Suprapubic skin (tissue), 4 donors: Measurements from ENCODE around the gene KRT73. TPM values are rescaled to one million over a fixed set of nuclear protein-coding genes. Genes with fewer than 3 reads are reported as not detected.
"Not testable (repeated sequence)": the region's sequence is repeated elsewhere in the genome, so short reads cannot be mapped to it uniquely, and the experiment has no call there.

Experiments used
- DNase-seq, 2 donors: peaks; one replicate each; pipeline ENCODE4 v3.0.0-alpha.2; 2019; ENCODE audit warnings: low spot score in 2 of 2
- H3K27ac ChIP-seq: fragments of 200-600 bp; sonication (generic); one replicate; pipeline ENCODE4 v1.5.1; 2019
- H3K27me3 ChIP-seq: fragments of 200-600 bp; sonication (generic); one replicate; pipeline ENCODE4 v1.5.1; 2019
- H3K36me3 ChIP-seq: fragments of 200-600 bp; sonication (generic); one replicate; pipeline ENCODE4 v1.5.1; 2019
- H3K4me1 ChIP-seq: fragments of 200-600 bp; sonication (generic); one replicate; pipeline ENCODE4 v1.5.1; 2019
- H3K4me3 ChIP-seq: fragments of 200-600 bp; sonication (generic); one replicate; pipeline ENCODE4 v1.5.1; 2019; ENCODE audit warnings: mild to moderate bottlenecking
- H3K9me3 ChIP-seq: fragments of 200-600 bp; sonication (generic); one replicate; pipeline ENCODE4 v1.5.1; 2019
- EP300 ChIP-seq: sonication (generic); formaldehyde crosslinking; IDR thresholded peaks from one replicate; pipeline ENCODE4 v1.6.1; 2017; ENCODE audit warnings: antibody characterized with exemption
- POLR2A ChIP-seq, 2 donors: fragments of 450-650 bp; IDR thresholded peaks; one replicate each; pipeline ENCODE4 v1.6.1; 2017; ENCODE audit warnings: antibody characterized with exemption in 2 of 2, mild to moderate bottlenecking in 2 of 2, moderate library complexity in 2 of 2
- POLR2AphosphoS5 ChIP-seq, 3 donors: sonication (generic); formaldehyde crosslinking; IDR thresholded peaks; one replicate each; pipeline ENCODE4 v1.6.1; 2017; ENCODE audit warnings: antibody characterized with exemption in 3 of 3
- WGBS: methylation state at CpG from one replicate; pipeline ENCODE4 v1.1.5; 2018; 5-methylcytosine and 5-hydroxymethylcytosine counted together
- total RNA-seq, 4 donors: library from RNA; depleted of rRNA; stranded (reverse); fragments of >200 nt; gene quantifications; one replicate each; pipeline ENCODE4 v1.1.0, GENCODE V29; 2016
- TF ChIP-seq, protein P1 (sequence below), 2 donors: fragments of 200-600 bp in 1 of 2; fragments of 450-650 bp in 1 of 2; sonication (generic) in 1 of 2; IDR thresholded peaks; one replicate each; pipeline ENCODE4 v1.5.1; 2016 to 2019; ENCODE audit warnings: antibody characterized with exemption in 2 of 2, mild to moderate bottlenecking in 1 of 2, moderate library complexity in 1 of 2

KRT73 gene
- total RNA-seq, 4 donors from 2014 or later: 8.7 to 27.4 (median 17.5) TPM

DNA sequence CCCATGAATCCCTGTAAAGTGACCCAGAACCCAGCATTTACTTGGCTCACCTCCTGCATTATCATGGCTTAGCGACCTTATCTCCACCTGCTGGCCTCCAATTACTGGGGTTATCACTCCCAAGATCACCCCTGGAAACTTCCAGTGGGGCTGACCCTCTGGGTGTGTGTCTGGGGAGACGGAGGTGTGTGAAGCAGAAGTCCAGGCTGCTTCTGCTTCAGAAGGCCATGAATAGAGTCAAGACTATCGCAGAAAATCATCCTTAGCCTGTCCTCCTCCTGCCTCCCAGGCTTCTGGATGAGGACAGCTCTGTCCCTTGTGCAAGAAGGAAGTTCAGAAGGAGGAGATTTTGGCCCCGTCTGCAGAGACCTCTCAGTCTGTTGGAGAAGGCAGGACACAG, 16.7 kb downstream of the KRT73 start:
- peaks cover 42% of the 10 kb centered on the region for H3K27me3 ChIP-seq
- DNase-seq: no peak

GRCh38 chr12:52600941-52601481, 17.3 kb downstream of the KRT73 start, which contains the start of gene KRT72:
Gene KRT72, minus strand, starts transcription at chr12:52601463. Its CDS starts 11 bp downstream, at chr12:52601452.
- TF ChIP-seq, protein P1, sequence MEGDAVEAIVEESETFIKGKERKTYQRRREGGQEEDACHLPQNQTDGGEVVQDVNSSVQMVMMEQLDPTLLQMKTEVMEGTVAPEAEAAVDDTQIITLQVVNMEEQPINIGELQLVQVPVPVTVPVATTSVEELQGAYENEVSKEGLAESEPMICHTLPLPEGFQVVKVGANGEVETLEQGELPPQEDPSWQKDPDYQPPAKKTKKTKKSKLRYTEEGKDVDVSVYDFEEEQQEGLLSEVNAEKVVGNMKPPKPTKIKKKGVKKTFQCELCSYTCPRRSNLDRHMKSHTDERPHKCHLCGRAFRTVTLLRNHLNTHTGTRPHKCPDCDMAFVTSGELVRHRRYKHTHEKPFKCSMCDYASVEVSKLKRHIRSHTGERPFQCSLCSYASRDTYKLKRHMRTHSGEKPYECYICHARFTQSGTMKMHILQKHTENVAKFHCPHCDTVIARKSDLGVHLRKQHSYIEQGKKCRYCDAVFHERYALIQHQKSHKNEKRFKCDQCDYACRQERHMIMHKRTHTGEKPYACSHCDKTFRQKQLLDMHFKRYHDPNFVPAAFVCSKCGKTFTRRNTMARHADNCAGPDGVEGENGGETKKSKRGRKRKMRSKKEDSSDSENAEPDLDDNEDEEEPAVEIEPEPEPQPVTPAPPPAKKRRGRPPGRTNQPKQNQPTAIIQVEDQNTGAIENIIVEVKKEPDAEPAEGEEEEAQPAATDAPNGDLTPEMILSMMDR (IDR thresholded peaks at IDR 0.05): no peak
- TF ChIP-seq POLR2AphosphoS5 (IDR thresholded peaks at IDR 0.05) (no peak), EP300 (no peak), POLR2A (IDR thresholded peaks at IDR 0.05) (no peak)
- Histone ChIP-seq H3K27me3 (peaks cover 42% of the 10 kb centered on the region), H3K4me3 (no peak within 1 kb of the TSS), H3K36me3 (no peaks in the 10 kb centered on the region), H3K9me3 (no peaks in the 10 kb centered on the region), H3K4me1 (peaks cover 5% of the 10 kb centered on the region), H3K27ac (no peak within 1 kb of the TSS)
- 39% methylated on average over 23 of the region's 48 CpGs for WGBS
- no peak for DNase-seq

More for the DNA sequence above, 16.7 kb downstream of the KRT73 start:
- Histone ChIP-seq H3K27ac (no peak overlapping the region), H3K4me3 (no peak overlapping the region), H3K36me3 (no peaks in the 10 kb centered on the region), H3K9me3 (no peaks in the 10 kb centered on the region), H3K4me1 (peaks cover 5% of the 10 kb centered on the region)
- TF ChIP-seq EP300: no peak
- WGBS: 91% methylated on average over 4 of the region's 4 CpGs

GRCh38 chr12:52600475-52600874, 17.9 kb downstream of the KRT73 start:
- TF ChIP-seq, protein P1 (IDR thresholded peaks at IDR 0.05): no peak
- no peak for TF ChIP-seq POLR2A (IDR thresholded peaks at IDR 0.05)
- no peak for TF ChIP-seq POLR2AphosphoS5 (IDR thresholded peaks at IDR 0.05)
- TF ChIP-seq EP300: no peak
- no peak overlapping the region for H3K27ac ChIP-seq
- H3K36me3 ChIP-seq: no peaks in the 10 kb centered on the region
- no peaks in the 10 kb centered on the region for H3K9me3 ChIP-seq
- no peak overlapping the region for H3K4me3 ChIP-seq
- 92% methylated on average over 12 of the region's 12 CpGs for WGBS
- H3K27me3 ChIP-seq: peaks cover 38% of the 10 kb centered on the region
- peaks cover 5% of the 10 kb centered on the region for H3K4me1 ChIP-seq
- no peak for DNase-seq

- H3K27me3 ChIP-seq: peaks cover 38% of the 10 kb centered on the region
- 84% methylated on average over 2 of the region's 2 CpGs for WGBS
- no peak for DNase-seq
These were observed 18.3 kb downstream of the KRT73 start for GRCh38 chr12:52600071-52600470.

GRCh38 chr12:52598966-52599365, 19.4 kb downstream of the KRT73 start:
- Histone ChIP-seq H3K4me3 (no peak overlapping the region), H3K27ac (no peak overlapping the region), H3K4me1 (peaks cover 5% of the 10 kb centered on the region), H3K27me3 (peaks cover 38% of the 10 kb centered on the region), H3K9me3 (no peaks in the 10 kb centered on the region), H3K36me3 (no peaks in the 10 kb centered on the region)
- WGBS: 94% methylated on average over 5 of the region's 5 CpGs
- DNase-seq: no peak
- TF ChIP-seq POLR2AphosphoS5 (IDR thresholded peaks at IDR 0.05) (no peak), POLR2A (IDR thresholded peaks at IDR 0.05) (no peak)
- TF ChIP-seq, protein P1 (IDR thresholded peaks at IDR 0.05): no peak

More at GRCh38 chr12:52600071-52600470, 18.3 kb downstream of the KRT73 start:
- no peaks in the 10 kb centered on the region for H3K36me3 ChIP-seq
- no peak overlapping the region for H3K27ac ChIP-seq
- H3K4me3 ChIP-seq: no peak overlapping the region
- TF ChIP-seq, protein P1 (IDR thresholded peaks at IDR 0.05): no peak
- TF ChIP-seq POLR2A (IDR thresholded peaks at IDR 0.05): no peak
- no peaks in the 10 kb centered on the region for H3K9me3 ChIP-seq
- H3K4me1 ChIP-seq: peaks cover 5% of the 10 kb centered on the region

- peaks cover 11% of the 10 kb centered on the region for H3K27me3 ChIP-seq
- not testable (repeated sequence) for H3K4me3 ChIP-seq, DNase-seq, H3K36me3 ChIP-seq, H3K27ac ChIP-seq, H3K9me3 ChIP-seq, H3K4me1 ChIP-seq
- WGBS: 78% methylated on average over 4 of the region's 4 CpGs
These were observed 24.1 kb downstream of the KRT73 start for GRCh38 chr12:52594237-52594636.
